Ishikawa (cell line): ENCODE results near the gene CBX5.

Experiments used
- CEBPB ChIP-seq: IDR thresholded peaks from 2 replicates; pipeline ENCODE4 v1.6.1; 2012
- CREB1 ChIP-seq: IDR thresholded peaks from 2 replicates; pipeline ENCODE4 v1.6.1; 2012; ENCODE audit warnings: low read depth
- EGR1 ChIP-seq: IDR thresholded peaks from 2 replicates; pipeline ENCODE4 v1.6.1; 2012
- EP300 ChIP-seq: IDR thresholded peaks from 2 replicates; pipeline ENCODE4 v1.6.1; 2012; ENCODE audit warnings: borderline replicate concordance
- FOXM1 ChIP-seq: IDR thresholded peaks from 2 replicates; pipeline ENCODE4 v1.6.1; 2012; ENCODE audit warnings: low read depth, borderline replicate concordance
- NFIC ChIP-seq: IDR thresholded peaks from 2 replicates; pipeline ENCODE4 v1.6.1; 2012
- RAD21 ChIP-seq: IDR thresholded peaks from 2 replicates; pipeline ENCODE4 v1.6.1; 2012; ENCODE audit warnings: low read depth
- TAF1 ChIP-seq: IDR thresholded peaks from 2 replicates; pipeline ENCODE4 v1.6.1; 2012; ENCODE audit warnings: low read depth, mild to moderate bottlenecking
- TCF12 ChIP-seq: IDR thresholded peaks from 2 replicates; pipeline ENCODE4 v1.6.1; 2012; ENCODE audit warnings: low read depth
- TEAD4 ChIP-seq: IDR thresholded peaks from 2 replicates; pipeline ENCODE4 v1.6.1; 2012
- YY1 ChIP-seq: IDR thresholded peaks from 2 replicates; pipeline ENCODE4 v1.6.1; 2012; ENCODE audit warnings: low read depth
- ZBTB7A ChIP-seq: IDR thresholded peaks from 2 replicates; pipeline ENCODE4 v1.6.1; 2012; ENCODE audit warnings: low read depth
- TF ChIP-seq, protein P1 (sequence below): IDR thresholded peaks from 2 replicates; pipeline ENCODE4 v1.6.1; 2012
- TF ChIP-seq, protein P2 (sequence below): IDR thresholded peaks from 2 replicates; pipeline ENCODE4 v1.6.1; 2012; ENCODE audit warnings: low read depth, mild to moderate bottlenecking

CBX5 gene

GRCh38 chr12:54257332-54257731 lies 22.6 kb downstream of the CBX5 start:
- no peak for TF ChIP-seq EGR1
- no peak for TF ChIP-seq RAD21

- TF ChIP-seq TAF1 (no peak), FOXM1 (no peak), CREB1 (no peak), CEBPB (no peak), TEAD4 (no peak), ZBTB7A (no peak), YY1 (no peak), NFIC (no peak), RAD21 (no peak), EP300 (no peak)
- TF ChIP-seq, protein P1, sequence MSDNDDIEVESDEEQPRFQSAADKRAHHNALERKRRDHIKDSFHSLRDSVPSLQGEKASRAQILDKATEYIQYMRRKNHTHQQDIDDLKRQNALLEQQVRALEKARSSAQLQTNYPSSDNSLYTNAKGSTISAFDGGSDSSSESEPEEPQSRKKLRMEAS = no peak
- TF ChIP-seq, protein P2, sequence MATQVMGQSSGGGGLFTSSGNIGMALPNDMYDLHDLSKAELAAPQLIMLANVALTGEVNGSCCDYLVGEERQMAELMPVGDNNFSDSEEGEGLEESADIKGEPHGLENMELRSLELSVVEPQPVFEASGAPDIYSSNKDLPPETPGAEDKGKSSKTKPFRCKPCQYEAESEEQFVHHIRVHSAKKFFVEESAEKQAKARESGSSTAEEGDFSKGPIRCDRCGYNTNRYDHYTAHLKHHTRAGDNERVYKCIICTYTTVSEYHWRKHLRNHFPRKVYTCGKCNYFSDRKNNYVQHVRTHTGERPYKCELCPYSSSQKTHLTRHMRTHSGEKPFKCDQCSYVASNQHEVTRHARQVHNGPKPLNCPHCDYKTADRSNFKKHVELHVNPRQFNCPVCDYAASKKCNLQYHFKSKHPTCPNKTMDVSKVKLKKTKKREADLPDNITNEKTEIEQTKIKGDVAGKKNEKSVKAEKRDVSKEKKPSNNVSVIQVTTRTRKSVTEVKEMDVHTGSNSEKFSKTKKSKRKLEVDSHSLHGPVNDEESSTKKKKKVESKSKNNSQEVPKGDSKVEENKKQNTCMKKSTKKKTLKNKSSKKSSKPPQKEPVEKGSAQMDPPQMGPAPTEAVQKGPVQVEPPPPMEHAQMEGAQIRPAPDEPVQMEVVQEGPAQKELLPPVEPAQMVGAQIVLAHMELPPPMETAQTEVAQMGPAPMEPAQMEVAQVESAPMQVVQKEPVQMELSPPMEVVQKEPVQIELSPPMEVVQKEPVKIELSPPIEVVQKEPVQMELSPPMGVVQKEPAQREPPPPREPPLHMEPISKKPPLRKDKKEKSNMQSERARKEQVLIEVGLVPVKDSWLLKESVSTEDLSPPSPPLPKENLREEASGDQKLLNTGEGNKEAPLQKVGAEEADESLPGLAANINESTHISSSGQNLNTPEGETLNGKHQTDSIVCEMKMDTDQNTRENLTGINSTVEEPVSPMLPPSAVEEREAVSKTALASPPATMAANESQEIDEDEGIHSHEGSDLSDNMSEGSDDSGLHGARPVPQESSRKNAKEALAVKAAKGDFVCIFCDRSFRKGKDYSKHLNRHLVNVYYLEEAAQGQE = no peak
Observed at GRCh38 chr12:54253240-54253639, 26.7 kb downstream of the CBX5 start.

DNA sequence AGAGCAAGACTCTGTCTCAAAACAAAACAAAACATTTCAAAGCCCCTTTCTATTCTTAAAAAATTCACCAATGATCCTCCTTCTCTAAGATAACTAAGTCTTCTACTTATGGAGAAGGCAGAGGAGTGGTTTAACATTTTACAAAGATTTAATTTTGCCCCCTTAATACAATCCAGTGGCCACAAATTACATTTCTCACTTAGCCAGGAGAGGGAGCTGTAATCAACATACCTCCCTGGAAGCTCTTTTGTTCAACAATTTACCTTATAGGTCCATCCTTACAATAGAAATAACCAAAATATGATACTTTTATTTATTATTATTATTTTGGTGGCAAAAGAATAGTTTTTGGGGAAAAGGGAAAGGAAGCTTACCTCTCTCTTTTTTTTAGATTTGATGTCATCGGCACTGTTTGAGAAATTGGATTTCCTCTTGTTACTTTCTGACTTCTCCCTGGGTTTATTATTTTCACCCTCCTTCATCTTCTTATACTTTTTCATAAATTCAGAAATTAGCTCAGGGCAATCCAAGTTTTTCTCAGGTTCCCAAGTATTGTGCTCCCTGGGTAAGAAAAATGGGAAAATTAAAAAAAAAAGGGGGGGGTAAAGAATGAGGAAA lies 28.1 kb downstream of the CBX5 start:
- TF ChIP-seq RAD21 (peak; percentile 55; the same call in 1 of the 2 replicates), EP300 (no peak), YY1 (no peak), TCF12 (no peak), TAF1 (no peak)

DNA sequence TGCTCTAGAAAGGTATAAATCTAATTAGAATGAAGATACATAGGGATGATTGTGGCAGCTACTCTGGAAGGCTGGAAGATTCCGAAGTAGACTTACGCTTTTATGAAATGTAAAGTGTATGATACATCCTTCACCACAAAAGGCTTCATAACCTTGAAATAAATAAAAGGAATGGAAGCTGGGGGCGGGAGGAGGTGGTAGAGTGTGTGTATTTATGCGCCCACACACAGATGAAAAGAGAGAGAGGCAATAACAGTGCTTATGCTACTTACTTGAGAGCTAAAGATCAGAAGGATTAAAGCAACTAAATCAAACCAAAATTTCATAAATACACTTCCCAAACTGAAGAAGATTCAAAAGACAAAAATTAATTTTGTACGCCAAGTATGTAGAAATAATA lies 30.4 kb downstream of the CBX5 start:
- no peak for TF ChIP-seq YY1
- no peak for TF ChIP-seq TCF12
- no peak for TF ChIP-seq NFIC
- TF ChIP-seq, protein P2 = no peak
- no peak for TF ChIP-seq EP300
- TF ChIP-seq FOXM1 = no peak
- no peak for TF ChIP-seq TEAD4
- TF ChIP-seq, protein P1 = no peak
- TF ChIP-seq ZBTB7A = no peak
- no peak for TF ChIP-seq RAD21
- no peak for TF ChIP-seq TAF1

DNA sequence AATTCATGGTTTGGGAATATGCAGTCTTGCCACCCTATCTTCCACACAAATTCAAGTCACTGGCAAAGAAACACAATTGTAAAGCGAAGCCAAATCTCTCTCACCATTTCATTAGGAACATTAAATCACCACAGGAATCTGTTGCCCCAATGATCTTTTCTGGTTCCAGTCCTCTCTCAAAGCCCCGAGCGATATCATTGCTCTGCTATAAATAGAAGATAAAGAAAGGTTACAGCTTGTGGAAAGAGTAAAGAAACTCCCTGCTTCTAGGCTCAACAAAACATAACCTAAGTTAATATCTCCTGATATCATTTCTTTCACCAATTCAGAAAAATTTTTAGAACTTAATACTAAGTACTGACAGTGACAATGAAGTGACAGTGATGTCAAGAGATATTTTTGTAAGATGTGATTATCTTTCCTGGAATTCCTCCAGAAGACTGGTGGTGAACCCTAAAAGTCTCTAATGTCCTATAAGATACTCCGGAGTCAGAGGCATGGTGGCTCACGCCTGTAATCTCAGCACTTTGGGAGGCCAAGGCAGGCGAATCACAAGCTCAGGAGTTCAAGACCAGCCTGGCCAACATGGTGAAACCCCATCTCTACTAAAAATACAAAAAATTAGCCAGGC lies 33.8 kb downstream of the CBX5 start:
- TF ChIP-seq NFIC (no peak), ZBTB7A (no peak), EP300 (no peak), YY1 (no peak), RAD21 (no peak), CEBPB (no peak), EGR1 (no peak), FOXM1 (no peak)
- TF ChIP-seq, protein P2 = no peak
